ENCODE results near the gene NPR3.
"Not testable (repeated sequence)": the region's sequence is repeated elsewhere in the genome, so short reads cannot be mapped to it uniquely, and the experiment has no call there.

NPR3 gene

DNA sequence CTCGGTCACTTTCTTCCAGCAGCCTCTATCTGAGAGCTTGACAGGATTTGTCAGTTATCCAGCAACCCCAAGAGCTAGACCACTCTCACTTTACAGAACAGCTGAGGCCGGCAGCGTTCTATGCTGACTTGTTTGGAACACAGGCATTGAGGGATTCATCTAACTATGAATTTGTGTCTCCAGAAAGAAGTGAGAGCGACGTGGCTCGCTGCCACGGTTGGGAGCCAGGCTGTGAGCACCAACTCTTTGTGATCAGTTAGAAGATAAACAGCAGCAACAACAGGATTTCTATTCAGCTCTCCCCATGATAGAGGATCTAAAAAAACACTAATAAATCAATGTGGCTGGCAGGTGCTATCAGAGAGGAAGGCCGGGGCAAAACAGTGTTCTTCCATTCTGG is 58.6 kb downstream of the NPR3 start:
- DNase-seq = no peak

DNA sequence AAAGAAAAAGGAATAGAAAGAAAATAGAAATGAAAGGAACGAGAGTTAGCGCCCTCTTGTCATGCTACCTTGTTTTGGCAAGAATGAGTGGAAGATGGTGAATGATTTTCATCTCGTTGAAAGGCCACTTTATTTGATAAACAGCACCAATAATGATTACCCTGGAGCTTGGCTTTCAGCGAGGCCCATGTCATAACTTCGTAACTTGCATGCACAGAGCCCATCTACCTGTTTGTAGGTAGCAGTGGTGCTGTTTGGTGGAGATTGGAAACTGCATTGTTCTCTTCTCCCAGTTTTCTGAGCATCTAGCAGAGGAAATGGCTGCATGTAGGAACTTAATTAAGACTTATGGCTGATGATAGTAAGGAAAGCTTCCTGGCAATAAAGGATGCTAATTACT is 59.3 kb downstream of the NPR3 start:
- no peak for DNase-seq

DNA sequence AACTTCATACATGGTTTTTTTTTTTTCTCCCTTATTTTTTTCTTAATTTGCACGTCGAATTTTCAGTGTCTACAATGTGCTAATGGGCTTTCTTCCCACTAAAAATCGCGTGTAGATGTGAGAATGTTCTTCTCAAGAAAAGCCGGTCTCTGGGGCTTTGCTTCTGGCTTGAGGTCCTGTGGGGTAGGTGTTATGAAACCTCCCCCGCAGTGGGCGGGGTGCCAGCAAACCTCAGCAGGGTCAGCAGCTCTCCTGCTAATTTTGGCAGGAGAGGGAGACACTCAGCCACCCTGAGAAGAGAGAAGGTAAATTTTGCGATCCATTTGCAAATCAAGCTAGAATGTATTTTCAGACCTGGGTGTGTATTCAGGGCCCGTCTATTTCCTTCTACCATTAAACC is 59.9 kb downstream of the NPR3 start:
- no peak for DNase-seq

DNA sequence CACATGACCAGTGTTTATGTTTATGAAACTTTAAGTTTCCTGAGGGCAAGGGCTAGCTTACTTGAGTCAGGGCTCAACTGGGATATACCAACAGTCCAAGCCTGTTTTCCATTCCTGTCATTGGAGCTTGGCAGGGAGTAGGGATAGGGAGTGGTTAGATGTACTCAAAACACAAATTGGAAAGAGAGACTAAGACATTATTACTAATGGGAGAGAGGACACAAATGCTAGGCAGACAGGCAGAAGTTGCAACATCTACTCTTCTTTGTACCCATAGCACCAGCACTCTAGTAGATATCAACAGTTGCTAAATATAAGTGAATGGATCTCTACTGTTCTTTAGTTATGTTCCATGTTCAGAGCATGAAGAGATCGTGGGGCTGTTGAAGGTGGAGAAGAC is 62.8 kb downstream of the NPR3 start:
- DNase-seq = no peak

DNA sequence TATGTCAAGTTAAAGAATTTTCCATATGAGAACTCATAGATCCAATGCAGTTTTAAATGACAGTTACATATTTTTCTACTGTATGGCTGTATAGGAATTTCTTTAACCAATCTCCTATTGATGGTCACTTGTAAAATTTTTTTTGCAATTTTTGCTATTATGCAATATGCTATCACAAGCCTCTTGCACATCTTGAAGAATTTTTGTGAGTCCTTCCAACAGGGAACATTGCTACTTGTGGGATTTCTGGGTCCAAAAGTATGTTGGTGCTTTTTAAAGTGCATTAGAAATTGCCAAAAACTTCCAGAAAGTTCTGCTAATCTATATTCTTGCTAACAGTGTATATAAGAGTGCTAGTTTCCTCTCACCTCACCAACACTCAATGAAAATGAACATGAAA is 65.1 kb downstream of the NPR3 start:
- no peak for DNase-seq

DNA sequence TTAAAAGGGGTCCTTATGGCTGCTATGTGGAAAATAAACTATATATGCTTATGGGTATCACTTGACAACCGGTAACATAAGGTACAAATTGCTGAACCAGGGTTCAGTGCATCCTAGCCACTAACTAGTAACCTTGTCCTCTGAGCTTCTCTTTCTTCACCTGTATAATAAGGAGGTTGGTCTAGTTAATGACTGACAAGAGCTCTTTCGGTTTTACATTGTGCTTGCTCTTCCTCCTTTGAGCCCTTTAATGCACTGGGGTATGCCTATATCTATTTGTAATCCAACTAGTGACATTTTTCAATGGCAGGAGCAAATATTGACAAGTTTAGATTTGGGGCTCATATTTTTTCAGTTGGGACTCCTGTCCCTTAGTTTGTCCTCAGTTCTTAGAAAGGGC is 66.1 kb downstream of the NPR3 start:
- no peak for DNase-seq

DNA sequence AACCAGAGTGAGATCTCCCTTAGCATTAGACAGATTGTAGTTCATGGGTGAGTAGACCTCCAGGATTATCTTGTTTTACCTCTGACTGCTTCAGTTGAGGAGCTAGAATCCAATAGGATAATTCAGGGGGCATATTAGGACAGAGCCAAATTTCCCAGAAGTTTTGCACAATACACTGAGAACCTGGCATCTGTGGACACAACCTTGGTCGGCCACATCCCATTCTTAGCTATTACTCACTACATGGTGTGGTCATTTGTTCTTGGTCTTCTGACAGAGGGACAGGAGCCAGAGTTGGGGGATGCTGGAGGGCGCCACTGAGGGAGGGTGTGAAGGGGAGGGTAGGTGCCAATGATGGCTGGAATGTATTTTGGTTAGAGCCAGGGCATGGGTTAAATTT is 66.6 kb downstream of the NPR3 start:
- no peak for DNase-seq

DNA sequence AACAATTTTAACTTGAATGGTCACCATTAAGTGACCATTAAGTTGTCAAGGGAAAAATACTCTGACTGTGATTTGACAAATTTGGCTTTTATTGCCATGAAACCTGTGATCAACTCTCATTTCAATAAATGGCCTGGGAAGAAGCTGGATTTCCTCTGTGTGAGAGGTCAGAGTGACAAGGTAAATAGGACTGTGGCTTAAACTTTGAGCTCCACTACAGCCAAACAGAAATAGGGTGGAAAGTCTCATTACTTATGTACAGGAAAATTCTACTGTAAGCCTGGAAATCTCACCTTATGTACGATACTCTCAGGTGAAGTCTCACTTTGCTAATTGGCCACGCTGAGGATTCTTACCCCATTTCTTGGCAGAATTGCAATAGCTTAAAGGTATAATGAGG is 67.3 kb downstream of the NPR3 start:
- DNase-seq = no peak

DNA sequence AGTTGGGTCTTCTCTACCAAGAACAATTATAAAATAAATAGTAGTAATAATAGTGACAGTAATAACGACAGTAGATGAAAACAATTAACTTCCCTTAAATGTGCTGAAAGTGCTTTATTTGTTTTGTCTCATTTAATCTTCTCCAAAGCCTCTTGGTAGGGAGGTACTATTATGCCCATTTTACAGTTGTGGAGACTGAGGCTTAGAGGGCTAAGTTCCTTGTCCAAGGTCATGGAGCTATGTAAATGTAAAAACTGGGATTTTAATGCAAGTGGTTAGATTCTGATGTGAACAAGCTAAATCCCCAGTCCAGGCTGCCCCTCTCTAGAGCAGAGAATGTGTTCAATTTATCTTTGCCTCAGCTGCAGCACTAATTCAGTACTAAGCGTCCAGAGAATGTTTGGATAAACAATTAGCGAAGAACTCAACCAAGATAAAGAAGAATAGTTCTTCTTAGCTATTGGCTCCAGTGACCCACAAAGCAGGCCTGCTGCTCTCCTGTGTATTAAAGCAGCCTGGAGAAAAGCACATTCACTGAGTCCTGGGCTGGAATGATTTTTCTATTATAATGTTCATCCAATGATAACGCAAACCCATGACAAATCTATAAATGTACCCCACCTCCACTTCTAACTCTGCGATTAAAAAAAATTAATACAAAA is 68.8 kb downstream of the NPR3 start:
- no peak for DNase-seq

DNA sequence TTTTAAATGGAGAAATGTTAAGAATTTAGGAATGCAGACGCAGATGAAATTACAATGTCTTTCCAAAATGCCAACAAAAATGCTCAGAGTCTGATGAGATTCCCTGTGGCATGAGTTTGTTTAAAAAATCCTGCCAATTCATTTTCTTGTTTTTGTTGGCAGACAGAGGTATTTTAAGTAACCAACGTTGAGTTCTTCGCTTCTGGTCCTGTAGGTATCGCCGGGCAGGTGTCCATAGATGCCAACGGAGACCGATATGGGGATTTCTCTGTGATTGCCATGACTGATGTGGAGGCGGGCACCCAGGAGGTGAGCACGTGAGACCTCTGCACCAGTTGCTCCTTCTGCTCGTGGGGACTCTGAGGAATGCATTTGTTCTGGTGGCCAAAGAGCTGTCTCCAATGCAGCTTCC is 69.4 kb downstream of the NPR3 start:
- no peak for DNase-seq

DNA sequence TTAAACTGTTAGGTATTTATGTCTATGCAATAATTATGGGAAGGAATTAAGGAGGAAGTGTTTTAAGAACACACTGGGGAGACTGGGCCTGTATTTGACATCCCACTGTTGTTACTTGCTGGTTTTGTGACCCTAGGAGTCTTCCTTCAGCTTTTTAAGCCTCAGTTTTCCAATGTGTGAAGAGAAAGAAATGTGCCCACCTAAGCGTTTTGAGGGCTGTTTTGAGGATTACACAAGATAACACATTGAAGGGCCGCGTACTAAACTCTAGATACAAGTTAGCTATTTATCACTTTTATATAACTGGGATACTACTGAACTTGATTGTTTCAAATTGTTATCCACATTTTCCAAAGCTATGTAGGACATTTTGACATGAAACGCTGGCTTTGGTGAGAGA is 72.5 kb downstream of the NPR3 start:
- DNase-seq = no peak

DNA sequence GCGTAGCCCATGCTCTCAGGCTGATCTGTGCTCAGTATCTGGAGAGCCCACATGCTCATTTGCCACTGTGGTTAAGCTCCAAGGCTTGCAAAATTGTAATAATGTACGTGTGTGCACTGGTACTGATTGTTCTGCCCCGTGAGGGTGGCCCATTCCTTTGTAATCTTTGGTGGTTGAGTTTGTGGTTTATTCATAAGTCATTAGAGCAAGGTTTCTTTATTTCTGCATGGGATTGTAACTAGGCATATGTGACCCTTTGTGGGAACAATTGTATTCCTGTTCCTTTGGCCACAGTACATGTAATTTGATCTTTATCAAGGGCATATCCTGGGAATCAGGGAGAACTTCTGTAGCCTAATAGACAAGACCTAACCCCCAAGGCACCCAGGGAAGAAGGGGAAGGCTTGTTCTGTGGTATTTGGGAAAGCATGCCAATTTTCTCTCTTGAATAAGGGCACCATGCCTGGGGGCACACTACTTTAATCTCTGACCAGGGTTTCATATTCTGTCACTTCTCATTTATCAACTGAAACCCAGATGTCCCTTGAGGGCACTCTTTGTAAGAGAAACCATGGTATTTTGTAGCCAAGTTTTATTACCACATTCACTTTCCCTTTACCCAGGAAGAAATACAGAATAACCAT is 74.6 kb downstream of the NPR3 start:
- DNase-seq = no peak

DNA sequence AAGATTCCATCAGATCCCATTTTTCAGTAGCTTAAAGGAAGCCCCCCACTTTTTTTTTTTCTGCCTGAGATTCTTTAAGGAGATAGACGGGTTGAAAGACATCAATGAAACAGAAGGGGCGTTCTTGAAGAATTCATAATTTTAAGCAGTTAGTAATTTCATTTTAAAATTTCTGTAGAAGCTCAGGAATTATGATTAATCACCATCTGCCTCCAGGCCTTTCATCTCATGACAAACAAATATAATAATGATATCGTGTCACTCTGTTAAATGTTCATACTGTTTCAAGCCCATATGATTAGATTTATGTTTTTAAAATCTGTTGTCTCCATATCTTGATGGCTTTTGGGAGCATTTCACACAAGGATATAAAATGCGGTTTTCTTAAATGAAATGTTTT is 75.2 kb downstream of the NPR3 start:
- DNase-seq = no peak

DNA sequence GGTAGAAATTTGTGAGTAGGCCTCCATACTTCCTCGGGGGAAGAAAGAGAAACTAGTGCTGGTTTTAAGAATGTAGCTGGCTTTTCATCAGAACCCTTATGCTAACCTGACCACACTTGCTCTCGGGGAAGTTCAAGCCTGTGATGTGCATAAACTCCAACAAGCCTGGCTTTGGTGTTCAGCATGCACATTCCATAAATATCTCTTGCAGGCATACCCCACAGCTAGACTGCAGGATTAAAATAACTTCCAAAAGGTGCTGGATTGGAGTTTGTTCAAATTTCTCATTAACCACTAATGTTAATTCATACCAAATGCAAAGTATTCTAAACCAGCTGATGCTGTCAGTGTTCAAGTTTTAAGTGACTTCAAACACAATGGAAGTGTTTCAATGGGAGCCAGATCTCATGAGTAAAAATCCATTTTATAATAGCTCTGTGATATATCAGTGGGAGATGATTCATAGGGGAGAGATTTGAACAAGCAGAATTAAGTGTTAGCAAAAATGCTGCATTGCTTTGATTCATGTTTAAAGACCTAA is 79.4 kb downstream of the NPR3 start:
- DNase-seq = no peak

DNA sequence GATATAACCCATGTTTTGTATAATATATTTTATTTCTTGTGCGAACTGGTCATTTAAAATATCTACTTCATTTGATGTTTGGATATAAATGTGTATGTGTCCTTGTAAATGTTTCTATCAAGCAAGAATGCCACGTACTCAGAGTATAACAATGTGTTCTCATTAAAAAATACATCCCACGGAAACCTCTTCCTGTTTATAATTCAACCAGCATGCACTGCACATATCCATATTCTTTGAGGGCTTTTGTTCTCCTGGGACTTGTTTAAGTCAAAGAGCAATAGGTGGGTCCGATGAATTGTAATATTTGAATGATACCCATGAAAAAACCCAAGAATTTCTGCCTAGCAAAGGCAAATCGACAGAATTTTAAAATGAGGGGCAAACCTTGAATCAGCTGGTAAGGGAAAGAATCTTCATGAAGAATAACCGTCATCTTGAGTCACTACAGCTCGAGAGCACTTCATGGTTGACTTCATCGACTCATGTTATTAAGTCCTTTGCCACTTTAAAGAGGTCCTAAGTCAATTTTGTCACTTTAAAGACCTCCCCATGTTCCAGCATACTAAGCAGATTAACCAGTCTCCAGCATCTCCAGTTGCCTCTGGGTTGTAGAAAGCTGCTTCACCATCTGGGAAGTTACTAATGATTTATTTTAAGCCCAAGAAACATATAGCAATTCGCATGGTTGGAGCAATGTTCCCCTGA is 80.6 kb downstream of the NPR3 start:
- no peak for DNase-seq

DNA sequence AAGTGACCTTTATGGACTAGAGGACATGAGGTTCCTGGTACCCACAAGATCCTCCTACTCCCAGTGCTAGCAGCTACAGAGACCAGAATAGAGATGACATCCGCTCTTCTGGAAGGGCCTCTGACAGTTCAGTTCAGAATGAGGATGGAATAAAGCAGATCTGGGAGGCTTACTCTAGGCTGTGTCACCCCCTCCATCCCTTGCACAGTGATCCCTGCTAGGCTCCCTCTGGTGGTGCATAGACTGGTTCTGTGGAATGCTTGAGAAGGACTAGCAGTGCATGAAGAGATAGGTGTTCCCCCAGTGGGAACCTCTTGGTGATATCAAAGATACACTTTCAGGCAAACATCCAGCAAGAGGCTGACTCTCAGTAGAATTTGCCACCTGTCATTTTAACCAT is 83.0 kb downstream of the NPR3 start:
- DNase-seq = no peak

DNA sequence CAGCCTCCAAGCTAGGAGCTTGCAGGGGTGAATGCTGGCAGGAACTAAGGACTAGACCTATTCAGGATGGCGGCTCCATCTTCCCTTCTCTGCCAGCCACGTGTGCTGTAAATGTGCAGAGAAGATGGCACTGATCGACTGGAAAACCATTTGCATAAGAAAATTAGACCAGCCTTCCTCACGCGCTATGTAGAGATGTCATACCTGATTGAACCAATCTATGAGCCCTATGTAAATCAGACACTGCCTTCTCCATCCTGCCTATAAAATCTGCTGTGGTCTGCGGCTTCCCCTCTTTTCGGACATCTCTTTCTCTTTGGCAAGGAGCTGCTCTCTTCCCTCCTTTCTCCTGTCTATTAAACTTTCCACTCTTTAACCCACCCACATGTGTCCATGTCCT is 91.6 kb downstream of the NPR3 start:
- DNase-seq = no peak

DNA sequence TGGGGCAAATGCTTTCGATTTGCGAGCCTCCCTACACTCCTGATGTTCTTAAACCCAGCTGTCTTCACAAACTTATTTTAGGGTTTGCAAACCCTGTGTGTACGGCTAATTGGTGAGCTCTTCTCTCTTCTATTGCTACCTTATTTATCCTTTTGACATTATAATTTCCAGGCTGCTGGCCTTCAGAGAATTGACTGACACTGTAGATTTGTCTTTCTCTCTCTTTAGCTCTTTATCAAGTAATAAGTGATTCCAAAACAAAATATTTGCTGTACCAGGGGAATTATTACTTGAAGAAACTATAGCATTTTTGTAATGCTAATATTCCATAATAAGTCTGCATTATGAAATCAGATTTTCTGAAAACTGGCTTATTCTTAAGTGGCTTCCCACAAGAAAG is 92.5 kb downstream of the NPR3 start:
- no peak for DNase-seq

DNA sequence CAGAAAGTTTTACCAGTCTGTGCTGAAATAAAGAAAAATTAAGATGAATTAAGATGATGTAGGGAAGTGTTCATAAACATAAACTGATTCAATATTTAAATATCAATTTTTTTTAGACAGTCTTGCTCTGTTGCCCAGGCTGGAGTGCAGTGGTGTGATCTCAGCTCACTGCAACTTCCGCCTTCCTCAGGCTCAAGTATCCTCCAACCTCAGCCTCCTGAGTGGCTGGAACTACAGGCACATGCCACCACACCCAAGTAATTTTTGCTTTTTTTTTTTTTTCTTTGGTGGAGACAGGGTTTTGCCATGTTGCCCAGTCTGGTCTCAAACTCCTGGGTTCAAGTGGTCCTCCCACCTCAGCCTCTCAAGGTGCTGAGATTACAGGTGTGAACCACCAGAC is 94.3 kb downstream of the NPR3 start:
- not testable (repeated sequence) for DNase-seq

DNA sequence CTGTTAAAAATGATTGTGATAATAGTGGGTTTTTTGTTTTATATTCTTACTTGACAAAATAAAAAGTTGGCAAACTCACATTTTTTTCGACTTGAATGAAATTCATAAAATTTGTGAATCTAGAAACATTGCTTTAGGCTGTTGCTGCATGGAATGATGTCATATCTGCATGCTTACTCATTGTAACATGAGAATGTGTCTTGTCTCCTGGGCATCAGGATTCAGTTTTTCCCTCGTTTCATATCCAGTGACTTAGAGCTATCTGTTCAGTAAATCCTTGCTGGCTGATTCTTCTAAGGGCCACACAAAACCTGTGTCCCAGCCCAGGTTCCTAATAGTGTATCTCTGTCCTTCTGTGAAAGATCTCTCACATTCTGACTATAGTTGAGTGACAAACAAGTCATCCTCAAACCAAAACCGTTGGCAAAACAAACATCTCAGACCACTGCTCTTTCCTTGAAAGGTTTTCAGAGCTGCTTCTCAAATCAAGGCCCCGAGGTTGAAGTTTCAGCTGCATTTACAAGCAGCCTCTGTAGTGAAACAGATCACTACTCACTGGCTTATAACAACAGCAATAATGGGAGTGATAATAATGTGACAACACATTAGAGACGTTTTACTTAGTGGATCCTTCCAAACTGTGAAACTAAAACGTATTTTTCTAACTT is 95.0 kb downstream of the NPR3 start:
- no peak for DNase-seq

DNA sequence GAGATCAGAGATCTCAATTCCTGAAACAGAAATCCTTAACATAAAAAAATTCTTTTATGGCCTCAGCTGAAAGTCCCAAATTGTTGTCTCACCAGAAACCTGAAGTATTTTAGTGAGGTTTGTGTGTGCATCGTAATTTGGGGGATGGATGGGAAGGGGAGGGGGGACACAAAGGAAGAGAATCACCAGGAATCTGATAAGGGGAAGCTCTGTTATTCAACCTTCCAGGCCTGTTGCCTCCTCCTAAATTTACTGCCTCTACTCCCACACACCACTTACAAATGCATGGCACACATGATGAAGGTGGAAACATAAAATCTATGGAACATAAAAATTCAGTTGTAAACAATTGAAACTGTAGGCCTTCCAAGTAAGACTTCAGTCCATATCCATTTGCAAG is 97.7 kb downstream of the NPR3 start:
- no peak for DNase-seq

DNA sequence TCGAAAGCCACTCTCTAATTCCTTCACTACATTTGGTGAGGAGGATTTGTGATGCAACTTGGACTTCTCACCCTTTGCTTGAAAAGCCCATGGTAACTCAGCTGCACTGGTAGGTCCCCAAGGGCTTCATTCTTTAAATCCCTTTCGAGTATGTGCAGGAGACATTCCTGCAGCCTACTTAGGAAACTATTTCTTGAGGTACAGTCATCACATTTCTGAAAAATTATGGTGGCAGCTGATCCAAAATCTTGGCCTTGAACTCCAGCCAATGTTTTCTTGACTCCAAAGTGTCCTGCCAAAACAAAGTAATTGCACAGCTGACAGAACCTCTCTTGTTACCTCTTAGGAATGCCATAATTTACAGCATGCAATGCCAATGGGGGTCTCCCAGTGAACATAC is 99.7 kb downstream of the NPR3 start:
- DNase-seq = no peak

DNA sequence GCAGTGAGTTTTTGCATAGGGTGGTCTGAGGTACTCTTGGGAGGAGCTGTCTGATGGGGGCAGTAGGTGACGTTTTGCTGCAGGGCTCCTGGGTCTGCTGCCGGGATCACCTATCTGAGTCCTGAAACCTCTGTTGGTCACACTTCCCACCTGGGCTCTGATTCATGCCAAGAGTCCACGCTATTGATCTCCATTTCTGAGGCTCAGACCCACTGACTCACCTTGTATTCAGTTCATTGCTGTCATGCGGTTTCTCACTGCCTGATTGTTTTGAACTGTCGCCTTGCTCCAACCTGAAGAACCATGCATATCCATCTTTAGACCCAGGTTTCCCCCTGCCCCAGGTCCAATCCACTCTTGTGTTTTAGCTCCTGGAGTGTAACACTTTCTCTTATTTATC is 101.3 kb downstream of the NPR3 start:
- no peak for DNase-seq

DNA sequence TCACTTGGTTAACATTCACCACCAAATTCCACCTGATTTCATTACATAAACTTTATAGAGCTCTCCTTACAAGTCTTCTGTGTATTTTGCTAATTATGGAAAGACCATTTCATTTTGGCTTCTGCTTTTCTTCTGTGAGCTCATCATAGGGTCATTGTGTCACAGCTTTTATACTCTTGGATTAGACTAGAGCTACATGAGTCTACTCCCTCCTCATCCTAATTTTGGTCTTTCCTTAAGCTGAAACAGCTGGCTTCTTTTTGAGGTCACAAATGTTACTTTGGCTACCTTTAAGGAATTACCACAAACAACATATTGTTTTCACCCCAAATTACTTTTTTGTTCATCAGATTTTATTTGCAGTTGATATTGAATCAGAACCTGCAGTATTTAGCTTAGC is 103.0 kb downstream of the NPR3 start:
- DNase-seq = no peak

Data from activated CD4-positive, alpha-beta T cell treated with anti-CD3 and anti-CD28 coated beads for 48 hours (primary cell).